ENCODE data around the gene MINPP1.

GRCh38 chr10:87578842-87579401, 74.2 kb downstream of the MINPP1 start:
- no peak for TF ChIP-seq POLR2A (IDR thresholded peaks at IDR 0.05)
- TF ChIP-seq CTCF (IDR thresholded peaks at IDR 0.05) = no peak
